GM18867 (cell line): ENCODE results near the gene EXTL2.
"Not testable (repeated sequence)": the region's sequence is repeated elsewhere in the genome, so short reads cannot be mapped to it uniquely, and the experiment has no call there.

Experiments
- ATAC-seq: cut with Tn5 transposase; IDR thresholded peaks from one replicate; pipeline ENCODE4 v1.9.1; 2021; ENCODE audit warnings: mild to moderate bottlenecking, moderate library complexity; ENCODE audit not compliant: unreplicated experiment

EXTL2 gene

DNA sequence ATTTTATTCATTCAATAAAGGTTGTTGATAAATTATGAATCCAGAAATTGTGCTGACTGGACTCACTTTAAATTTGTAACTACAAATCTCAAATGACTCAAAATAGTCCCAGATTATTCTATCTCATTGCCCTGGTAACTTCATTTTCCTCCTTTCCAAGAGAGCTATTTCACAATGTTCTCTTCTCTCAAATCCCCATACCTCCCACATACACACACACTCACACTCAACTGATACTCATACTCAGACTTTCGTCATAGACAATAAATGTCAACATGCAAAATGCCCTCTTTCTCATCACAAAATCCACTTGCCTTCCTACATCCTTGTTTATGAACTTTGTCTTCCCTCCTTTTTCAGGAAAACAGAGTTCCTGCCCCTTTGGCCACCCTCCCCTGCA lies 33.3 kb downstream of the EXTL2 start:
- ATAC-seq = no peak

DNA sequence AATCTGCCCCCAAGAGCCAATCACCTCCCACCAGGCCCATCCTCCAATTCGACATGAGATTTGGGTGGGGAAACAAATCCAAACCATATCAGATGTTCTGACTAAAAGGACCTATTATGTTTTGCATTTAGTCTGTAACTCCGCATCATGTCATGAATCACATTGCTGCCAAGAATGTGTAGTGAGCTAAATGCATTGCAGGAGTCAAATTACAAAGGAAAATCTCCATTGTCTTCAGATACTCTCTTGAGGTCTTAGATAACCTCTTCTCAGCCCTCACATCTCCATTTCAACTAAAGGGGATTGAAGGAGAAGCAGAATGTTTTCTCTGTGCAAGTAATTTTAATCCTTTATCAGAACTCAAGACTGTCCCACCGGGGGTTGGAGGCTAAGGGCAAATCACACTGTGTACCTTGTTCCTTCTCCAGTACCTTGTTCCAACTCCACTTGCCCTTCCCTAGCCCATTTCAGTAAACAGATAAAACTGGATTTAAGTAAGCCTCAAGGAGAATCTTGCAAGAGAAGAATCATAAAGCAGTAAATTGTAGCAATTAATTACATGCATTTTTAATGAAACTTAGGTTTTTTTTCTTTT lies 34.1 kb downstream of the EXTL2 start:
- no peak for ATAC-seq

DNA sequence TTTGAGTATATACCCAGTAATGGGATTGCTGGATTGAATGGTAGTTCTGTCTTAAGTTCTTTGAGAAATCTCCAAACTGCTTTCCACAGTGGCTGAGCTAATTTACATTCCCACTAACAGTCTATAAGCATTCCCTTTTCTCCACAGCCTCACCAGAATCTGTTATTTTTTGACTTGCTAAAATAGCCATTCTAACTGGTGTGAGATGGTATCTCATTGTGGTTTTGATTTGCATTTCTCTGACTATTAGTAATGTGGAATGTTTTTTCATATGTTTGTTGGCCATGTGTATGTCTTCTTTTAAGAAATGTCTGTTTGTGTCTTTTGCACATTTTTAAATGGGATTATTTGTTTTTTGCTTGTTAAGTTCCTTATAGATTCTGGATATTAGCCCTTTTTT lies 39.5 kb downstream of the EXTL2 start:
- not testable (repeated sequence) for ATAC-seq

DNA sequence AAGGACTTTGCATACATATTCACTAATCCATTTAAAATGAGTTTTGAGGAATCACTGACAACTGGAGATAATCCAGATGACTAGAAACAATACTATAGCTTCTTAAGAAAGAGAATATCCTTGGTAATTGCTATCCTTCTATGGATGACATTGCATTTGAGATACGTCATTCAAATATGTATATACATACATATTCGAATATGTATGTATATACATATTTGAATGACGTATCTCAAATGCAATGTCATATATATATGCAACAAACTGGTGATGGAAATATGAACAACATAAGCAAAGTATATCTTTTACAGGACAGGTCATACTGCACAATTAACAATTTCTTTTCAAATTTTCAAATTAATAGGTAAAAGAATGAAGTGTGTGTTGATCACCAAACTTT lies 41.7 kb downstream of the EXTL2 start:
- ATAC-seq = no peak

DNA sequence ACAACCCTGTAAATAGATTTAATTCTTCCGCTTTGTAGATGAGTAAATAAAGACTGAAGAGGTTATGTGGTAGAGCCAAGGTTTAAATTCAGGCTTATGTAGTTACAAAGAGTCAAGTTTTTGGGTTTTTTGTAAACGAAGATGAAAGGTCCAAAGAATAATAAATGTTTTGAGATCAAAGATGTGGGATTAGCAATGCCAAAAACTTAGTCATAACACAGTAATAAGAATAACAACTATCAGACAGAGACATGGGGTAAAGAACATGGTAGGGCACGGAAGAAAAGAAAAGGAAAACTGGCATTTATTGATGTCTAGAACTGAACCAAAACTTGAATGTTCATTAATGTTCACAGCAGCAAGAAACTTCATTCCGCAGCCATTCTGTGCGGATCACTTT lies 42.9 kb downstream of the EXTL2 start:
- no peak for ATAC-seq

DNA sequence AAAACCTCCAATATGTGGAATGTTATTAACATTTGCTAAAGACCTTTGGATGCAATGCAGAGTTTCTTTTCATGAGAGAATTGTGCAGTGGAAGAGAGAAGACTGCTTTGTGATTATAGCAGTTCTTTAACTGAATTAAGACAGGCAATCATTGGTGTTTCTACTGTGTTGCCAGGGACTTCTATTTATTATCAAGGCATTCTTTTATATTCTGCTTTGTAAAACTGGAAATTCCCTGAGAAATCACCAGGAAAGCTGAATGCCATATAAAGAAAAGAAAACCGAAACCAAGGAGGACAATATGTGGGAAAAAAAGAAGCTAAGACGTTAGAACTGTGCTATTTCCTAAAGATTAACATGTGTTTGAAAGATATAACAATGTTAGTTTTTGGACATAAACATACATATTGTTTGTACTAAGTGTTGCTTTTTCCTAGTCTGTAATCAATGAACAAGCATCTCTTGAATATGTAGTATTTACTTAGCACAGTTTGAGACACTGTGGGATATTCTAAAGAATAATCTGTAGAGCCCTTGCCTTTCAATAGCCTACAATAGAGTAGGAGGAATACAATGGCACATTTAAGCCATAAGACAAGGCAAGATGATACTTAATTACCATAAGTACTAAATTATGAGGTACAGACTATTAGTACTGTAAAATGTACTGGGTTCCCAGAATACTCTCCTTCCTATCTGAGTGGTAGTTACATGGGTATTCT lies 47.1 kb downstream of the EXTL2 start:
- ATAC-seq = no peak

DNA sequence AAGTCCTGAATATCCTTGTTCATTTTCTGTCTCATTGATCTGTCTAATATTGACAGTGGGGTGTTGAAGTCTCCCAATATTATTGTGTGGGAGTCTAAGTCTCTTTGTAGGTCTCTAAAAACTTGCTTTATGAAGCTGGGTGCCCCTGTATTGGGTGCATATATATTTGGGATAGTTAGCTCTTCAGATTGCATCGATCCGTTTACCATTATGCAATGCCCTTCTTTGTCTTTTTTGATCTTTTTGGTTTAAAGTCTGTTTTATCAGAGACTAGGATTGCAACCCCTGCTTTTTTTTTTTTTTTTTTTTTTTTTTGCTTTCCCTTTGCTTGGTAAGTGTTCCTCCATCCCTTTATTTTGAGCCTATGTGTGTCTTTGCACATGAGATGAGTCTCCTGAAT lies 51.5 kb downstream of the EXTL2 start:
- not testable (repeated sequence) for ATAC-seq

DNA sequence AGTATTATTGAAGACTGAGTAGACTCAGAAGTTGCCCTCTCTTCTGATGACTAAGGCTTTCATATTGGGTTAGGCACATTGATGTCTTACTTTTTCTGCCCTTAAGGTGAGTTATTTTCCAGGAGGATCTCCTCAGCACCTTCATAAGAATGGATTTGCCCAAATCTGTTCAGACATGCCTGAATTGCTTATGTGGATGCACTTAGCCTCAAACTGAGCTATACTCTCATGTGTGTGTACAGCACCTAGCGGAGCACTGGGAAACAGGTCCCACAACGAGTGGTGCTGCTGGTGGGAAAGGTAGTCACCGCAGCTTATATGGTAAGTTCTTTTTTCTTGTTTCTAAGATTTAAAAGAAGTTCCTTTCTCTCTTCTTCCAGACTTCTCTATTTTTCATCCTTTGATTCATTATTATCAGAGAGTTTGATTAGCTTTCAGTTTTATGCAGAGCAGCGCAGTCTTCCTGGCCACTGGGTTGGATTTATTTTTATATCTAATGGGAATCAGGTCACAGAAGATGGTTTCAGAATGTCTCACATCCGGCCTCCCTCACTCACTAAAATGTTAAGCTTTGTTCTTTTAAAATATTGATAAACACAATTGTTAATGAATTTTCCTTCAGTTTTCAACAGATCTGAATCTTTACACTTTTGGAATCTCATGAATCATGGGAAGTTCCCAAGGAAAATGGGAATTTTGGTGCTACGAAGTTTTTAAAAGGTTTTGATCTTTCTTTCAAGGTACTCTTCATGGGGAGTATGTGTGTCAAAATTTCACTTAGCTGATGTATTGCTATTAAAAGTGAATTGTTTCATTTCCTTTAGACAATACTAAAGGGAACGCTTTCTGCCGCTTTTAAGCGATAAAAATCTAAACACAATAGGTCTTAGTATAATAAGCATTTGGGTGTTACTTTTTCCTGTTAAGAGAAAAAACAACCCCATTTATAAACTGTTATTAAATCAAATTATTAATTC lies 58.5 kb downstream of the EXTL2 start:
- ATAC-seq = no peak

DNA sequence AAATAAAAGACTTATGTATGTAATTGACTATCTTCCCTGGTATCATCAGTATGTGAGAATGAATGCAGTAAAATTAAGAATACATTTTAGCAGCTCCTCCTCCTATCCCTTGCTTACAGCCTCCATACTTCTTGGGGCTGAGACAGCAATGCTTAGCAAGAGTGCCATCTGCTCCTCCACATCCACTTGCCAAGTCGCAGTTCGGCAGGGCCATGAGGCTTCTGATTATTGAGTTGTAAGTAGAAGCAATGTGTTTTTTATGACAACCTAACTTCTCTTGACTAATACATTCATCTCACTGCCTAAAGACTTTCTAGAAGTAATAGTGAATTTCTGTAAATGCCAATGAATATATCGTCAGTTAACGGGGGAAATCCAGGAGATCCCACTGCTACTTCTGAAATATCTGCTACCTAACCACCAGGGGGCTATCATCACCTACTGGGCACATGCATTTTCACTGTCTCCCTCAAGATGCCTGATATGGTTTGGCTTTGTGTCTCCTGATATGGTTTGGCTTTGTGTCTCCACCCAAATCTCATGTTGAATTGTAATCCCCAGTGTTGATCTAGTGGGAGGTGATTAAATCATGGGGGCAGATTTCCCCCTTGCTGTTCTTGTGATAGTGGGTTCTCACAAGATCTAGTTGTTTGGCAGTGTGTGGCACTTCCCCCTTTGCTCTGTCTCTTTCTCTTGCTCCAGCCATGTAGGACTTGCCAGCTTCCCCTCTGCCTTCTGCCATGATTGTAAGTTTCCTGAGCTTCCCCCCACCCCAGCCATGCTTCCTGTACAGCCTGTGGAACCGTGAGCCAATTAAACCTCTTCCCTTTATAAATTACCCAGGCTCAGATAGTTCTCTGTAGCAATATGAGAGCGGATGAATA lies 59.6 kb downstream of the EXTL2 start:
- peak; percentile 73 for ATAC-seq

DNA sequence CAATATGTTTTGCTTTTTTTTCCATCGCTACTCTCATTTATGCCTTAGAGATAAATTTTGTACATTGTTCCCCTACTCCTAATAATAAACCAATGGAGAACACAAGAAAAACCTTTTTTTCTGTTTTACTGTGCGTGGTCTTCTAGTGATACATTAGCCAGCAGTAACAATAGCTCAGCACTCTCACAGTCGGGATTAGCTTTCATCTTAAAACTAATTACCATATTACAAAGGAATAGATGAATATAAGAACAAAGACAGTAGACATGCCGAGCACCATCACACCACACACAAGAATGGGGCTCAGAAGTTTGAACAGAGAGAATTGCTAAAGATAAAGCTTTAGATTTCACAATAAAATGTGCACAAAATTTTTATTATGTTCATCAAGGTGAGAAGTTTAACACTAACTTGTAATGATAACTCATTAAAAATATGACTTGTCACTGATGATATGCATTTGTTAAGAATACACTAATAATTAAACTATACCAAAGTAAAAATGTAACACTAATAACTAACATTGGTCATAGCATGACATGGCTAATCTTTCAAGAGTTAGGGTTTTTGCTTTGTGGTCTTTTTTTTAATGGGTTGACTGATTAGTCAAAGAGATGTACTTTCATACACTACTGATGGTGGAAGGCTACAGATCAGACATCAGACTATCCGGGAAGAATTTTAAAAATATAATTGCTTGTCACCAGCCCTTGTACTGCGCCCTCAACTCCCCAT lies 61.8 kb downstream of the EXTL2 start:
- ATAC-seq = no peak

DNA sequence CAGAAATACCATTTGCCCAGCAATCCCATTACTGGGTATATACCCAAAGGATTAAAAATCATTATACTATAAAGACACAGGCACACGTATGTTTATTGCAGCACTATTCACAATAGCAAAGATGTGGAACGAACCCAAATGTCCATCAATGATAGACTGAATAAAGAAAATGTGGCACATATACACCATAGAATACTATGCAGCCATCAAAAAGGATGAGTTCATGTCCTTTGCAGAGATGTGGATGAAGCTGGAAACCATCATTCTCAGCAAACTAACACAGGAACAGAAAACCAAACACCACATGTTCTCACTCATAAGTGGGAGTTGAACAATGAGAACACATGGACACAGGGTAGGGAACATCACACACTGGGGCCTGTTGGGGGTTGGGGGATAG lies 69.0 kb downstream of the EXTL2 start:
- ATAC-seq = not testable (repeated sequence)
